Measurements from ENCODE around the gene TRIM47.

Gene TRIM47

GRCh38 chr17:75878174-75878998 lies at the start of gene TRIM47:
TRIM47 (minus strand) TSS chr17:75878581; CDS start chr17:75878548, 33 bp downstream.
- peaks cover 2% of the 10 kb centered on the region; the same call in 1 of the 2 replicates for H3K27me3 ChIP-seq (ENCODE audit: control insufficient read depth, insufficient read depth, low read length)
- H3K4me1 ChIP-seq (ENCODE audit: control insufficient read depth, insufficient read depth, low read length), result 0 out of 2 replicates have a peak, but pooled peaks cover 6% of the 10 kb centered on the region
- no peaks in the 10 kb centered on the region for H3K9me3 ChIP-seq (ENCODE audit: control insufficient read depth, insufficient read depth, low read length)
- DNase-seq (ENCODE audit: low read depth, low spot score), result no peak
- H3K4me3 ChIP-seq (ENCODE audit: low read length), result peak within 1 kb of the TSS; percentile 43; the same call in 1 of the 2 replicates
- H3K27ac ChIP-seq (ENCODE audit: low read length), result no peak within 1 kb of the TSS
- H3K36me3 ChIP-seq (ENCODE audit: control insufficient read depth, insufficient read depth, low read length), result no peaks in the 10 kb centered on the region
- no CpG with 5 or more reads among the region's 87 CpGs for WGBS (ENCODE audit: insufficient coverage, insufficient read length)

- Histone ChIP-seq H3K27me3 (ENCODE audit: control insufficient read depth, insufficient read depth, low read length) (no peaks in the 10 kb centered on the region), H3K27ac (ENCODE audit: low read length) (no peak overlapping the region), H3K4me1 (ENCODE audit: control insufficient read depth, insufficient read depth, low read length) (no peaks in the 10 kb centered on the region), H3K9me3 (ENCODE audit: control insufficient read depth, insufficient read depth, low read length) (no peaks in the 10 kb centered on the region), H3K36me3 (ENCODE audit: control insufficient read depth, insufficient read depth, low read length) (peaks cover 7% of the 10 kb centered on the region; the same call in 1 of the 2 replicates), H3K4me3 (ENCODE audit: low read length) (no peak overlapping the region)
- WGBS (ENCODE audit: insufficient coverage, insufficient read length), result no CpG with 5 or more reads among the region's 6 CpGs
- no peak for DNase-seq (ENCODE audit: low read depth, low spot score)
Measured at GRCh38 chr17:75927286-75927922, 49.0 kb upstream of the TRIM47 start.

DNA sequence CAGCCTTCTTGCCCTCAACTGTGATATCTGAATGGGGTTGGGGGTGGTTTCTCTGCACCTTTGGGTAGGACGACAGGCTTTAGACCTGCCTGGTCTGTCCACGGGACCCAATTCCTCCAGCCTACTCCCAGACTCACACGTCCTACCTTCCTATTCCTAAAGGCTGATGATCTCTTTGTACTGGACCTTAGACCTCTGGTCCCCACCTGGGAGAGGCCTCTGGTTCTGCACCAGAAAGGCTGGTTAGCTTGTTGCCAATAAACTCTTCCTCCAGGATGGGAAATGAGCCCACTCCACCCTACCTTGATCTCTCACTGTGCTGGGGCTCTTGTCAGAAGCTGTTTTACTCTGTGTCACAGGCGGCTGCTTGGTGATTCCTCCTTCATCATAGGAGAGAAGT lies 48.1 kb upstream of the TRIM47 start:
- peaks cover 7% of the 10 kb centered on the region; the same call in 1 of the 2 replicates for H3K36me3 ChIP-seq (ENCODE audit: control insufficient read depth, insufficient read depth, low read length)
- no peaks in the 10 kb centered on the region for H3K27me3 ChIP-seq (ENCODE audit: control insufficient read depth, insufficient read depth, low read length)
- no peak overlapping the region for H3K4me3 ChIP-seq (ENCODE audit: low read length)
- no CpG with 5 or more reads among the region's 4 CpGs for WGBS (ENCODE audit: insufficient coverage, insufficient read length)
- no peak for DNase-seq (ENCODE audit: low read depth, low spot score)
- no peaks in the 10 kb centered on the region for H3K4me1 ChIP-seq (ENCODE audit: control insufficient read depth, insufficient read depth, low read length)
- no peaks in the 10 kb centered on the region for H3K9me3 ChIP-seq (ENCODE audit: control insufficient read depth, insufficient read depth, low read length)
- no peak overlapping the region for H3K27ac ChIP-seq (ENCODE audit: low read length)

GRCh38 chr17:75925912-75926311 lies 47.5 kb upstream of the TRIM47 start:
- Histone ChIP-seq H3K9me3 (ENCODE audit: control insufficient read depth, insufficient read depth, low read length) (no peaks in the 10 kb centered on the region), H3K27me3 (ENCODE audit: control insufficient read depth, insufficient read depth, low read length) (no peaks in the 10 kb centered on the region), H3K4me1 (ENCODE audit: control insufficient read depth, insufficient read depth, low read length) (no peaks in the 10 kb centered on the region), H3K36me3 (ENCODE audit: control insufficient read depth, insufficient read depth, low read length) (peaks cover 7% of the 10 kb centered on the region; the same call in 1 of the 2 replicates), H3K4me3 (ENCODE audit: low read length) (no peak overlapping the region), H3K27ac (ENCODE audit: low read length) (no peak overlapping the region)
- WGBS (ENCODE audit: insufficient coverage, insufficient read length), result no CpG with 5 or more reads among the region's 15 CpGs
- DNase-seq (ENCODE audit: low read depth, low spot score), result no peak

- Histone ChIP-seq H3K4me3 (ENCODE audit: low read length) (no peak overlapping the region), H3K27me3 (ENCODE audit: control insufficient read depth, insufficient read depth, low read length) (no peaks in the 10 kb centered on the region), H3K36me3 (ENCODE audit: control insufficient read depth, insufficient read depth, low read length) (peaks cover 7% of the 10 kb centered on the region; the same call in 1 of the 2 replicates), H3K9me3 (ENCODE audit: control insufficient read depth, insufficient read depth, low read length) (no peaks in the 10 kb centered on the region), H3K4me1 (ENCODE audit: control insufficient read depth, insufficient read depth, low read length) (no peaks in the 10 kb centered on the region), H3K27ac (ENCODE audit: low read length) (no peak overlapping the region)
- DNase-seq (ENCODE audit: low read depth, low spot score), result no peak
- WGBS (ENCODE audit: insufficient coverage, insufficient read length), result no CpG with 5 or more reads among the region's 11 CpGs
Measured at GRCh38 chr17:75925103-75925502, 46.7 kb upstream of the TRIM47 start.

DNA sequence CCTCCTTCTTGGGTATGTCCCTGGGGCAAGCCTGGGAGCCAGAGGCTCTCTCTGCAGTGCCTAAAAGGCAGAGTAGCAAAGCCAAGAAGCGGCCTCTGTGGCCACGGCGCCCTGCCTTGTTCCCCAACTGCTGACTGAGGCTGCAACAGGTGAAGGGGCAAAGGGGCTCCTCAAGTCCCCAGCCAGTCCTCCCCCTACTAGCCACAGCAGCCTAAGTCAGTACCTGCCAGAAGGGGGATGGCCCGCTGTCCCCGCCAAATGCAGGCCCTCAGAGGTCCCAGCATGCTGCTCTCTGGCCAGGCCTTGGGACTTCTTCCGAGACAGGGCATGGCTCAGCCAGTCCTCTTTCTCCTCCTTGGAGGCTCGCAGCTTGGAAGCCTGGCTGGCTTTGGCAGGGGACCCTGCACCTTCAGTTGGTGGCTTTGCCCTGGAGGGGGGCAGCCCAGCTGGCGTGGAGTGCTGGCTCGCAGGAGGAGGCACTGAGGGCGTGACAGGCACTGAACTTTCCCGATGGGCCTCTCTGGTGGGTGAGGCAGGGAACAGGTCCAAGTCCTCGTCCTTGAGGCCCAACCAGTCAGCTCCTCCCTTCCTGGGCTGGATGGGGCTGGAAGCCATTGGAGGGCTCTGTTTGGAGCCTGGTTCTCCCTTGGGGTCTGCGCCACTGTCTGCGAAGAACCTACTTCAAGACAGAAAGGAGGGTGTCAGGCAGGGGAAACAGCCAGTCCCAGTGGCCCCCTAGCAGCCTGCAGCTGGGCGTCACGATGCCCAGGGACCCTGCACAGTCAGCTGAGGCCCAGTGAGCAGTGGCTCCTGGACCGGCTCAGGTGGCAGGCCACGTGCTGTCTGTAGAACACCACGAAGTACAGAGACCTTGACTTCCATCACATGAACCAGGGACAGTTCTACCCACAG lies 44.8 kb upstream of the TRIM47 start:
- no peaks in the 10 kb centered on the region for H3K27me3 ChIP-seq (ENCODE audit: control insufficient read depth, insufficient read depth, low read length)
- no peak overlapping the region for H3K4me3 ChIP-seq (ENCODE audit: low read length)
- H3K27ac ChIP-seq (ENCODE audit: low read length), result no peak overlapping the region
- peaks cover 7% of the 10 kb centered on the region; the same call in 1 of the 2 replicates for H3K36me3 ChIP-seq (ENCODE audit: control insufficient read depth, insufficient read depth, low read length)
- H3K9me3 ChIP-seq (ENCODE audit: control insufficient read depth, insufficient read depth, low read length), result no peaks in the 10 kb centered on the region
- no CpG with 5 or more reads among the region's 19 CpGs for WGBS (ENCODE audit: insufficient coverage, insufficient read length)
- no peaks in the 10 kb centered on the region for H3K4me1 ChIP-seq (ENCODE audit: control insufficient read depth, insufficient read depth, low read length)
- no peak for DNase-seq (ENCODE audit: low read depth, low spot score)

DNA sequence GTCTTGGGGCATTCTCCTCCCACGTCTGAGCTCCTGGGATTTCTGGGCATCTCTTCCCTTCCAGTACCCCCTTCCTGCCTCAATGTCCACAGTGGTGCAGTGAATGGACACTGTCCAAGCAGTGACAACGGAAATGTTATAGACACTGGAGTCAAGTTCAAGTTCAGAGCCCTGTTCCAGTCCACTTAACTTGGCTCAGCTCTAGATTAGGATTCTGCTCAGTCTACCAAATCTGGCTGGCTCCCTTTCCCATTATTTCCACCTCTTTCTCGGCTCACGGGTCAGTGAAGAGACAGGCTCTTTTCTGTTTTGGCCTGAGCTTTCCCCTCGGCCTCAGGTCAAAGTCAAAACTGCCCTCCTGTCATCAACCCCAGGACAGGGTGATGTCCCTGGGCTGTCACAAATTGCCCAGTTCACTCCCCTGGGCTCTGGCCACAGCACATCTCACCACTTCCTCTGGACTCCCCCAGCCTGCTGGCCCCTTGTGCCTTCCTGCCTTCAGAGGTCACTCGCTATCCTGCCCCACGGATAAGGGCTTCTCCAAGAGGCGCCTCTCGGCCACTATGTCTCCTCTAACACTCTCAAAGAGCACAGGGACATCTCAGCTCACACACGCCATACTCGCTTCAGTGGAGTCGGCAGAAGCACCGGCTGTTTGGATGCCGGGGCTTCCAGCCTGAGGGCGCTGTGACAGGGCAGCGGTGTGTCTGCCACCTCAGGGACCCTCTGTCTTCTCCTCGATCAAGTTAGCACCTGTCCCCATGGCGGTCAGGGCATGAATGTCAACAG lies 44.0 kb upstream of the TRIM47 start:
- Histone ChIP-seq H3K36me3 (ENCODE audit: control insufficient read depth, insufficient read depth, low read length) (peaks cover 7% of the 10 kb centered on the region; the same call in 1 of the 2 replicates), H3K27ac (ENCODE audit: low read length) (no peak overlapping the region), H3K4me1 (ENCODE audit: control insufficient read depth, insufficient read depth, low read length) (no peaks in the 10 kb centered on the region), H3K4me3 (ENCODE audit: low read length) (no peak overlapping the region), H3K27me3 (ENCODE audit: control insufficient read depth, insufficient read depth, low read length) (no peaks in the 10 kb centered on the region), H3K9me3 (ENCODE audit: control insufficient read depth, insufficient read depth, low read length) (no peaks in the 10 kb centered on the region)
- WGBS (ENCODE audit: insufficient coverage, insufficient read length), result no CpG with 5 or more reads among the region's 18 CpGs
- no peak for DNase-seq (ENCODE audit: low read depth, low spot score)

DNA sequence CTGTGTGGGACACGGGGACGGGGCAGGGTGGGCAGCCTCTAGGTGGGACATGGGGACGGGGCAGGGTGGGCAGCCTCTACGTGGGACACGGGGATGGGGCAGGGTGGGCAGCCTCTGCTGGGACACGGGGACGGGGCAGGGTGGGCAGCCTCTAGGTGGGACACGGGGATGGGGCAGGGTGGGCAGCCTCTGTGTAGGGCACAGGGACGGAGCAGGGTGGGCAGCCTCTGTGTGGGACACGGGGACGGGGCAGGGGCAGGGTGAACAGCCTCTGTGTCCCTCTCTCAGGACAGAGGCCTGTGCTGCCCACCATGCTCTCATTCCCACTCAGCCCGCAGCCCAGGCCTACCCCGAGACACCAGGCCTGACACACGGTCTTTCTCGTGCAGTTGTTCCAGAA lies 43.2 kb upstream of the TRIM47 start:
- no peaks in the 10 kb centered on the region for H3K27me3 ChIP-seq (ENCODE audit: control insufficient read depth, insufficient read depth, low read length)
- H3K9me3 ChIP-seq (ENCODE audit: control insufficient read depth, insufficient read depth, low read length), result no peaks in the 10 kb centered on the region
- no peak for DNase-seq (ENCODE audit: low read depth, low spot score)
- peaks cover 7% of the 10 kb centered on the region; the same call in 1 of the 2 replicates for H3K36me3 ChIP-seq (ENCODE audit: control insufficient read depth, insufficient read depth, low read length)
- no peaks in the 10 kb centered on the region for H3K4me1 ChIP-seq (ENCODE audit: control insufficient read depth, insufficient read depth, low read length)
- no peak overlapping the region for H3K27ac ChIP-seq (ENCODE audit: low read length)
- no CpG with 5 or more reads among the region's 15 CpGs for WGBS (ENCODE audit: insufficient coverage, insufficient read length)
- H3K4me3 ChIP-seq (ENCODE audit: low read length), result no peak overlapping the region

- Histone ChIP-seq H3K27me3 (ENCODE audit: control insufficient read depth, insufficient read depth, low read length) (no peaks in the 10 kb centered on the region), H3K27ac (ENCODE audit: low read length) (no peak overlapping the region)
Measured at GRCh38 chr17:75920045-75920560, 41.7 kb upstream of the TRIM47 start.

More at GRCh38 chr17:75920045-75920560, 41.7 kb upstream of the TRIM47 start:
- no peaks in the 10 kb centered on the region for H3K9me3 ChIP-seq (ENCODE audit: control insufficient read depth, insufficient read depth, low read length)
- peaks cover 7% of the 10 kb centered on the region; the same call in 1 of the 2 replicates for H3K36me3 ChIP-seq (ENCODE audit: control insufficient read depth, insufficient read depth, low read length)
- H3K4me1 ChIP-seq (ENCODE audit: control insufficient read depth, insufficient read depth, low read length), result no peaks in the 10 kb centered on the region
- H3K4me3 ChIP-seq (ENCODE audit: low read length), result no peak overlapping the region
- no CpG with 5 or more reads among the region's 11 CpGs for WGBS (ENCODE audit: insufficient coverage, insufficient read length)
- DNase-seq (ENCODE audit: low read depth, low spot score), result no peak

All from iPS DF 6.9 (cell line).